ENCODE results near the gene SPIN1.

The SPIN1 gene

GRCh38 chr9:88437210-88438146 is 49.2 kb downstream of the SPIN1 start:
- no peak for DNase-seq

DNA sequence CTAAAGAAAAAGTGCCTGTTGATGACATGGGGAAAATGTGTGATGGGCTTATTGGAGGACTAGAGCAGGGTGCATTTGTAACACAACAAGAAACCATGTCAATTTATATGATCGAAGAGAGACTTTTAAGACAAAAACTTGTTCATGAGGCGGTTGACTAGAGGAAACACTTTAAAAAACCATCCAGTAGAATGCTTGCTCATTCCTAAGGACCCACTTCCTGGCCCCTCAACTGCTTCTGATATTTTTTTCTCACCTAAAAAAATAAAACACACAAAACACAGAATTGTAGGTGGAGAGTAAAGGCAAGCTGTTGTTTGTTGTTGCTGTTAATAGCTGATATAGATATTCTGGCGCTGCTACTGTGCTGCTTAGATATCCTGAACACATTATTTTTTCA is 50.6 kb downstream of the SPIN1 start:
- no peak for DNase-seq

GRCh38 chr9:88441301-88442007 is 53.2 kb downstream of the SPIN1 start:
- DNase-seq = no peak

GRCh38 chr9:88443480-88444113 is 55.4 kb downstream of the SPIN1 start:
- DNase-seq = no peak

DNA sequence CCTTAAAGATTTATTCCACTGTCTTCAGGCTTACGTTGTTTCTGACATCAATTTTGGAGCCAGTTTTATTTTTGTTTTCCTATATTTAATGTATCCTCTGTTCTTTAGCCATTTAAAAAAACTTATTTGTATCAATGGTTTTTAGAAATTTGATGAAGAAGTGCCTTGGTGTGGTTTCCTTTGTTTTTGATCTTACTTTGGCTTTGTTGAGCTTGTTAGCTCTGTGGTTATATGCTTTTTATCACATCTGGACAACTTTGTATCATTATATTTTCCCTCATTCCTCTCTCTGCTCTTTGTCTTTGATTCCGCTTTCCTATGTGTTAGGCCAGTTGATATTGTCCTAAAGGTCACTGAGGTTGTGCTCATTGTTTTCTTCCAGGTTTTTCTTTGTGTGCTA is 58.5 kb downstream of the SPIN1 start:
- no peak for DNase-seq

GRCh38 chr9:88447431-88447830 is 59.2 kb downstream of the SPIN1 start:
- no peak for DNase-seq

GRCh38 chr9:88451160-88451559 is 62.9 kb downstream of the SPIN1 start:
- no peak for DNase-seq

DNA sequence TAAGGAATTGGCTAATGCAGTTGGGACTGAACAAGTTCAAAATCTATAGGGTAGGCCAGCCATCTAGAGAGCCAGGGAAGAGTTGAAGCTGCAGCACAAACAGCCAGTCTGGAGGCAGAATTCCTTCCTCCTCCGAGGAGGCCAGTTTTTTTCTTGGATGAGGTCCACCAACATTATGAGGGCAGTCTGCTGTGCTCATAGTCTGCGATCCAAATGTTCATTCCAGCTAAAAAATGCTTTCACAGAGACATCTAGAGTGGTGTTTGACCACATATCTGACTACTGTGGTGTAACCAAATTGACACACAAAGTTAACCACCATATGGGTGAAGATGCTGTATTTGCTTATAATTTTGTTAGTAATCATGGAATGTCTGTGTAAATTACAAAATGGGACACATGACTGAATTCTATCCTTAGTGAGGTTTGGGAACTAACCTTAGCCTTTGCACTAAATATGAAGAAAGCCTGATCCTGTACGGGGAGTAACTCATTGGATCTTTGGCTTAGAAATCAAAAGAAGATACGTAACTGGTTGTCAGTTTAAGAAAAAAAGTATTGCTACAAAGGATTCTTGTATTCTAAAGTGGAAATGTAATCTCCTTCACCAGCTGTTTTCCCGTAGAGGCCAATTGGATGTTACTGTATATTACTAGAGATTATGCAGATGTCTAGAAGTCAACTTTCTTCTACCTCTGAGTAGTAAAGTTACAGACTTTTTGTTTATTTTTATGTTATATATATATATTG is 70.6 kb downstream of the SPIN1 start:
- DNase-seq = no peak

GRCh38 chr9:88460587-88461332 is 72.5 kb downstream of the SPIN1 start:
- no peak for DNase-seq

GRCh38 chr9:88462191-88462590 is 73.9 kb downstream of the SPIN1 start:
- no peak for DNase-seq

DNA sequence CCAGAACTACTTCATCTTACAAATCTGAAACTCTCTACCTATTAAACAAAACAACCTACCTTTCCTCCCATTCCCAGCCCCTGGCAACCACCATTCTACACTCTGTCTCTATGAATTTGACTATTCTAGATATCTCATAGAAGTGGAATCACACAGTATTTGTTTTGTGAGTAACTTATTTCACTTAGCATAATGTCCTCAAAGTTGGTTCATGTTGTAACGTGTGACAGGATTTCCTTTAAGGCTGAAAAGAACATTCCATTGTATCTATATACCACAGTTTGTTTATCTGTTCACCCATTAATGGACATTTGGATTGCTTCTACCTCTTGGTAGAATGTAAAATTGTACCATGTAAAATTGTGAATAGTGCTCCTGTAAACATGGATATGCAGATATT is 76.6 kb downstream of the SPIN1 start:
- no peak for DNase-seq

DNA sequence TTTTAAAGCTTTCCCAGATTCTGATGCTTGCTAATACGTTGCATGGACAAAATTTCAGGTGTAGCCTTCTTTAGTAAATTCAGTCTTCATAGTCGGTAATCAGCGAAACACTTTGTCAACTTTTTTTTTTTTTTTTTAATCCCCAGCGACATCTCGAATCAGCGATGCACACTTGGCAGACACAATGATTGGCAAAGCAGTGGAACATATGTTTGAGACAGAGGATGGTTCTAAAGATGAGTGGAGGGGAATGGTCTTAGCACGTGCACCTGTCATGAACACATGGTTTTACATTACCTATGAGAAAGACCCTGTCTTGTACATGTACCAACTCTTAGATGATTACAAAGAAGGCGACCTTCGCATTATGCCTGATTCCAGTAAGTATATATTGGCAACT is 80.0 kb downstream of the SPIN1 start:
- no peak for DNase-seq

GRCh38 chr9:88476491-88477271 is 88.4 kb downstream of the SPIN1 start:
- DNase-seq = peak; percentile 66

DNA sequence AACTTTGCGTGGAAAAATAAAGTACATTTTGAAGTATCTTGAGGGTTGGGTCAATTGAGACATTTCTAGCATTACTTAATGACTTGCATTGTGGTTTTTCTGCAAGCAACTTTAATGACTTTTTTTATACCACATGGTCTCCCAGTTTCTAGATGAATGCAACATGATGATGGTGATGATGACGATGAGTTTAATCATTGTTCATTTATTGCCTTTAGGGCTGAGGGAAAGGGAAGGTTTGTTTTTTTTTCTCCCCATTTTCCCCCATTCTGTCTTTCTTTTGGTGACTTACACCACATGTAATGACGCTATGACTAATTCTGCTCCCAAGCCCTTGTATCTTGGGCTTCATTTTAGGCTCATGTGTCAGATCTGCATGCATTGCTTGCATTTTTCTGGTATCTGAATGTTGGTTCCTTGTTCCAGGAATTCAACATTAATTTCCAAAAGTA is 89.1 kb downstream of the SPIN1 start:
- no peak for DNase-seq

- DNase-seq = no peak
Observed at GRCh38 chr9:88478246-88478645, 90.0 kb downstream of the SPIN1 start.

DNA sequence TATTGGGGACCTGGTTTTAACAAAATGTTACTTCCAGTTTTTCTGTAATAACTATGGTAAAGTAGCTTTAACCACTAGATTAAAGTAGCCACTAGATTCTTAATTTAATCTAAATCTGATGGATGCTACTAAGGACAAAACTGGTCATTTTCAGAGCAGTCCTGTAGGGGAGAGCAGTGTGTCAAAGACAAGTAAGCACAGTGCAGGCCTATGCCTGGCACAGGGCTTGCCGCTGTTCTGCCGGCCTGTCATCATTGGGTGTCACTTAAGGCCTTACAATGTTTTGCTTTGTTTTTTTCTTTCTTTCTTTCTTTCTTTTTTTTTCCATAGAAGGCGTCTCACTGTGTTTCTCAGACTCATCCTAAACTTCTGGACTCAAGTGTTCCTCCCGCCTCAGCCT is 93.7 kb downstream of the SPIN1 start:
- no peak for DNase-seq

DNA sequence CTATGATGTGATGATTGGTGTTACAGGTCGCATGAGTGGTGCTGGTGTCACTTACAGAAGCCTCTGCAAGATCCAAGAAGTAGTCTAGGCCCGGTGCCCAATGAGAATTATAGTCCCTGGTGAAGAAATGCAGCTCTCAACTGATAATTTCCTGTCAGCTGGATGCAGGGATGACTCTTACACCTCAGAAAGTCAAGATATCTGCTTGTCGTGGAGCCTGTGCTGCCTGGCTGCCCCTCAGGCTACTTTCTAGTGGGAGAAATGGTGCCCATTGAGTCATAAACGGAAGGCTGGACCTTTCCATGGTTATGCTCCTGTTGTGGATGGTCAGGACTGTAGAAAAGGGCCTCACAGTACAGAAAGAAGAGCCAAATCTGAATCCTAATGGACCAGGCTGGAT is 99.9 kb downstream of the SPIN1 start:
- DNase-seq = no peak

DNA sequence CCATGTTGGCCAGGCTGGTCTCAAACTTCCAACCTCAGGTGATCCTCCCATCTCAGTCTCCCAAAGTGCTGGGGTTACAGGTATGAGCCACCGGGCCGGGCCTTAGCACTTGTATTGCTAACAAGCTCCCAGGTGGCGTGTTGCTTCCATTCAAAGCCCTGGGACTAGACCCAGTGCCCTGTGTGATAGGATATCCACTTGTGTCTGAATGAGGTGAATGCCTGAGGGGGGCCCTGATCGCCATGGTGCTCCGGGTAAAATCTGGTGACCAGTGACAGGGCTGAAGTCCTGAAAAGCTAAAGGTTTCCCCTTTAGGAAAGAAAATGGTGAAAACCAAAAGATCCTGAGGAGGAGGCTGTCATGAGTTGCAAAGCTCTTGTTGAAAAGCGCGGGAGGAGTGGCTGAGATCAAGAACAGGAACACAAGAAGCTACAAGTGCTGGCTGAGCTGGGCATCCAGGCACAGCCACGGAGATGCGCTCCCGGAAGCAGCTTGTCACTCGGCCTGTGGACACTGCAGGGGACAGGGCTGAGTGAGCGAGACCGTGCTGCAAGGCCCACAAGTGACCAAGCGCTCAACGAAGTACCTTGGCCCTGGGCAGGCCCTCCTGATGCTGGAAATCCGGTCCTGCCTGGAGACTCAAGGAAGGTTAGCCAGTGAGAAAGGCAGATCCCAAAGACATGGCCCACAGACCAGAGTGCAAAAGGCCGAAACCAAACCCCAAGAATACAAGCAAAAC is 106.9 kb downstream of the SPIN1 start:
- no peak for DNase-seq

GRCh38 chr9:88497224-88497623 is 109.0 kb downstream of the SPIN1 start:
- DNase-seq = no peak

DNA sequence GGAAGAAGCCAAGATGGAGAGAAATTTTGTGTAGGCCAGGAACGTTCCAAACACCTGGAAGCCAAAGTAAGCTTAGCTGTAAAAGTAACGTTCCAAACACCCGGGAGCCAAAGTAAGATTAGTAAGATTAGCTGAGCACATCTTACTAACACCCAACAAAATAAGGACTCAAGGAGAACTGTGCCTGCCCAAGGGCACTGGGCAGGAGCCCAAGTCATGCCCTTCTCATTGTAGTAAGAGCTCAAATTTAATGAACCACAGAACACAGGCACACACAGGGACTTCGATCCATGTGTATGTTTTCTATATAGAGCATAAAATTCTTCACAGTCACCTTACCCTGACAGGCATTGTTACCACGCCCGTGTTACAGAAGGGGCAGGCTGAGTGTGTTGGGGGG is 110.6 kb downstream of the SPIN1 start:
- no peak for DNase-seq

GRCh38 chr9:88501086-88501485 is 112.8 kb downstream of the SPIN1 start:
- DNase-seq = no peak

All from DMS79 (cell line).